OCI-LY3 (cell line): ENCODE measurements around the gene PCARE.

Experiments used
- CTCF ChIP-seq: fragments of 200-600, 300-600 bp; sonication (generic); IDR thresholded peaks from 2 replicates; pipeline ENCODE4 v1.5.1; 2014; ENCODE audit warnings: antibody characterized with exemption, low read length, low read depth
- EZH2phosphoT487 ChIP-seq: fragments of 200-600 bp; shearing (Covaris generic); IDR thresholded peaks from 2 replicates; pipeline ENCODE4 v1.6.1; 2018; ENCODE audit warnings: antibody characterized with exemption, mixed run types, low read depth

DNA sequence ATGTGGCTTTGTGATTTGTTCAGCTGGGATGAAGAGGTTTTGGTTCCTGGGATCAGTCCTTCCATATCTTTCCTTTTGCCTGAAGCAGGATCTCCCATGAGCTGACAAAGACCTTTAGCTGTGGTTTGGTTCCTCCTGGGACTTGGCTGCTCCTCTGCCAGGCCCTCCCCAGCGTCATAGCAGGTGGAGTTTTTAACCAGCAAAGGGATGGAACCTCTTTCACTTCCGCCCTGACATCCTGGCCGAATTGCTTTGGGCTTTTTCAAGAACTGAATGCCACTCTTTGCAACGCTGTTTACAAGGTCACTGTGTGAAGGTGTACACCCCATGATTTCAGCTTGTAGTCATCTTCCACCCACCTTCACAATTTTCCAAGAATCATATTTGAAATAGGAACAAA, 390 bp downstream of the PCARE start:
- TF ChIP-seq EZH2phosphoT487 = no peak
- no peak for TF ChIP-seq CTCF
